ENCODE results near the gene CMC2.
A peak's percentile ranks its signal among the peaks of the same experiment; 100 is the strongest.

CMC2 gene

DNA sequence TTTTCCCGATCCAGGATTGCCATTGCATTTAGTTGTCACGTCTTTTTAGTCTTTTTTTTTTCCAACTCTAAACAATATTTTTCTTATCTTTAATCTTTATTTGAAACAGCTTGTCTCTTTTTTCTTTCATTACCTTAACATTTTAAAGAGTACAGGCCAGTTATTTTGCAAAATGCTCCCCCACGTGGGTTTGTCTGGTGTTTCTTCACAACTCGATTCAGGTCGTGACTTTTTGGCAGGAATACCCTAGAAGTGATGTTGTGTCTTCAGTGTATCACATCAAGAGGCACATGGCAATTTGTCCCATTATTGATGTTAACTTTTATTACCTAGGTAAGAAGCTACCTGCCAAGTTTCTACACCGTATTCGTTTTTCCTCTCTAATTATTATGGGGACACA is 17.9 kb downstream of the CMC2 start:
- no peak for TF ChIP-seq POLR2A (IDR thresholded peaks at IDR 0.05; ENCODE audit: low read depth, low read length)
- no peak for TF ChIP-seq TAF1 (IDR thresholded peaks at IDR 0.05; ENCODE audit: borderline replicate concordance, low read depth, low read length)
- TF ChIP-seq POLR2AphosphoS5 (IDR thresholded peaks at IDR 0.05; ENCODE audit: low read depth, low read length), result no peak
- DNase-seq (ENCODE audit: insufficient read length) (no peak), FAIRE-seq (no peak)

DNA sequence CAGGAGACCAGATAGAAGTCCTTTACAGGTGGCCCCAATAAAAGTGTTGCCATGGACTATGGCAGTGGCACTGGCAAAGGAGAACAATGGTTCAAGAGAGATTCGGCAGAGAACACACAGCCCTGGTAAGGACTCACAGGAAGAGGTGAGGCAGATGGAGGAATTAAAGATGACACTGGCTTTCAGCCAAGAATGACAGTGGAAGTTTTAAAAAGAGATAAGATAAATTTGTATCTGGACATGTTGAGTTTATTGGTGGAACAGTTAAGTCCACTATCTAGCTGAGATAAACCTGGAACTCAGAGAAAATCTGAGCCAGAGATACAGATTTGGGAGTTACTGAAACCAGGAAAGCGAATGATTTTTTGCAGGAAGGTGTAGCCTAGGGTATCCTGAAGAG is 20.1 kb downstream of the CMC2 start:
- no peak for TF ChIP-seq POLR2AphosphoS5 (IDR thresholded peaks at IDR 0.05; ENCODE audit: low read depth, low read length)
- TF ChIP-seq TAF1 (IDR thresholded peaks at IDR 0.05; ENCODE audit: borderline replicate concordance, low read depth, low read length), result no peak
- no peak for TF ChIP-seq POLR2A (IDR thresholded peaks at IDR 0.05; ENCODE audit: low read depth, low read length)
- DNase-seq (ENCODE audit: insufficient read length) (no peak), FAIRE-seq (no peak)

DNA sequence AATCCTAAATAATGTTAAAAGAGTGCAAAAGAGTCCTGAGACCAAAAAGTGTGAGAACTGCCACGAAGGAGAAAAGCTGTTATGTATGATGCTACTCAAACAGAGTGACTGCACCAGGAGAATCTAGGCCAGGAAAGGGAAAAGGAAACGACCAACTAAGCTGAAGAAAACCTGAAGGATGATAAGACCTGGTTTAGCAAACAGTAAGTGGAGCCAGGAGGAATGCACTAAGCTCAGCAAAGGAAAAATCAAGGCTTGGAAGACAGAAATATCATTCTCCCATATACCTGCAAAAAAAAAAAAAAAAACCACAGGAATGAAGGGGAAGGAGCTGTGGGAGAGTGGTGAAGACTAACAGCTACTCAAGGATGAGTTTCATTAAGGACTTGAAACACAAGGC is 21.1 kb downstream of the CMC2 start:
- DNase-seq (ENCODE audit: insufficient read length) (no peak), FAIRE-seq (peak; percentile 38)
- no peak for TF ChIP-seq TAF1 (IDR thresholded peaks at IDR 0.05; ENCODE audit: borderline replicate concordance, low read depth, low read length)
- TF ChIP-seq POLR2AphosphoS5 (IDR thresholded peaks at IDR 0.05; ENCODE audit: low read depth, low read length), result no peak
- TF ChIP-seq POLR2A (IDR thresholded peaks at IDR 0.05; ENCODE audit: low read depth, low read length), result no peak

DNA sequence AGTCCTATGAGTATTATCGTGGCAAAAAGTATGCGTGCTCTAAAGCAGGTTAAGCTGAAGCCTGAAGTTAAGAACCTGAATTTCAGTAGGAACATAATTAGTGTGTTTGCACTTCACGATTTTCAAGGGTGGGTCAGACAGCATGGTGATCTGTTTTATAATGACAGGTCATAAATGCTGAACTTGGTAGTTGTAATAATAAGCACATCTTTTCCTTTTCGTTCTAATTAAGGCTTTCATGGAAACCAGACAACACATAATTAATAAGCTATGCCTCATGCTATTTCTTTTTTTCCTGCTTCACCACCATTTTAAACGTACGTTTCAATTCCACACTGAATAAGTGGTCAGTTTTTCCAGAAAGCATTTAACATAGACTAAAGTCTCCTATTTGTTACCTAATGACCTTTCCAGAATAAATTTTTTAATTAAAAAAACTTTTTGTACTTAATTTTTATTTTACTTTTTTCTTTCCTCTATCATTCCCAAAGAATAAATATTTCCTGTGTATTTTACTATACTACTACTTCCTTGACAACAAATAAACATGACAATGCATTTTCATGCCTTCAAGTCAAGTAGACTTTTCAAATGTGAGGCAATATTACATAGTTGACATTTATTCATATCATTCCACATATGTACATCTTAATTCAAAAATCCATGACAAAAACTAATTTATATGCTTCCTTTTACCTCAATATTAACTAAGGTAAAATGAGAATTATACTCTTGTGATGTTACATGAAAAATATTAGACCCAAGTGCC is 22.4 kb downstream of the CMC2 start:
- no peak for DNase-seq (ENCODE audit: insufficient read length)
- no peak for FAIRE-seq
- TF ChIP-seq POLR2AphosphoS5 (IDR thresholded peaks at IDR 0.05; ENCODE audit: low read depth, low read length) (no peak), TAF1 (IDR thresholded peaks at IDR 0.05; ENCODE audit: borderline replicate concordance, low read depth, low read length) (no peak), POLR2A (IDR thresholded peaks at IDR 0.05; ENCODE audit: low read depth, low read length) (no peak)

DNA sequence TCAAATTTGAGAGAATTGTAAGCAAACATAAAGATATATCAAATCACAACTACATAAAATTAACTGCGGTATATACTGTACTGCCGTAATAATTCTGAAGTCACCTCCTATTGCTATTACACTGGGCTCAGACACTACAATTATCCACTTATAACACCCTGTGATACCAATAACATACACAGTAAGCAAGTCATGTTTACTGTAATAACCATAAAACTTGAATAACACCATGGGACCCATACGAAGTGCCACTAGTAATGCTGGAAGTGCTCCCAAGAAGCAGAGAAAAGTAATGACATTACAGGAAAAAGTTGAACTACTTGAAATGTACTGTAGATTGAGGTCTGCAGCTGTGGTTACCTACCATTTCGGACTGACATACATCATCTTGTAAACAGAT is 24.0 kb downstream of the CMC2 start:
- TF ChIP-seq POLR2AphosphoS5 (IDR thresholded peaks at IDR 0.05; ENCODE audit: low read depth, low read length), result no peak
- TF ChIP-seq TAF1 (IDR thresholded peaks at IDR 0.05; ENCODE audit: borderline replicate concordance, low read depth, low read length), result no peak
- DNase-seq (ENCODE audit: insufficient read length) (no peak), FAIRE-seq (no peak)

DNA sequence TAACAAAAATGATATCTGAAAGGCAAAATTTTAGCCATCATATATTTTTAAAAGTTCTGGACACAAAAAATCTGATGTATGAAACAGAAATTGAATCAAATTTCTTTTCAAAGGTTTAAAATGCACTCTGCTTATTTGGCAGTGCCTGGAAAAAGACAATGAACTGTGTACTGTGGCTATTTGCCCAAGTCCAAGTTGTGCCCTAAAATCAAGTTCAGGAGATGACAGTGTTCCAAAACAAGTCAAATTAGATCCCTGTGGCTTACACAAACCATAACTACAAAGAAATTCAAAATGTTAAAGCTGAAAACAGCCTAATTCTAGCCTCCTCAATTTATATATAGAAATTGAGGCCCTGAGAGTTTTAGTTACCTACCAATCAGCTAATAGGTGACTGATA is 25.6 kb downstream of the CMC2 start:
- TF ChIP-seq POLR2A (IDR thresholded peaks at IDR 0.05; ENCODE audit: low read depth, low read length), result no peak
- no peak for TF ChIP-seq TAF1 (IDR thresholded peaks at IDR 0.05; ENCODE audit: borderline replicate concordance, low read depth, low read length)
- no peak for FAIRE-seq
- no peak for DNase-seq (ENCODE audit: insufficient read length)

DNA sequence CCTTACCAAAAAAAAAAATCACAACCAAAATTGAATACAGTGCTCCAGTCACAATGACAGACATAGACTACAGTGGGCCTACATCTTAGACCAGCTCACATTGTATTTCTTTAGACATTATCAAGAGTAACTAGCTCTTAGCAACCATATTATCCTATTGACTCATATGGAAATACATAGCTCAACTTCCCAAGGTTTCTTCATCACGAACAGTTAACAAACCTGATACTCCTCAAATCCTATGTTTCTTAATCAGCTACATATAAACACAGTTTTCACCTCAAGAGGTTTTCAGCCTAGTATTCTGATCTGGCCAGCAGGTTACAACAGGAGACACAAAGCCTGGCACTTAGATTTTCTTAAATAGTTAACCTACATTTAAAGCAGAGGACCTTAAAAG is 29.7 kb downstream of the CMC2 start:
- TF ChIP-seq TAF1 (IDR thresholded peaks at IDR 0.05; ENCODE audit: borderline replicate concordance, low read depth, low read length) (no peak), POLR2AphosphoS5 (IDR thresholded peaks at IDR 0.05; ENCODE audit: low read depth, low read length) (no peak), POLR2A (IDR thresholded peaks at IDR 0.05; ENCODE audit: low read depth, low read length) (no peak)
- FAIRE-seq (no peak), DNase-seq (ENCODE audit: insufficient read length) (no peak)

DNA sequence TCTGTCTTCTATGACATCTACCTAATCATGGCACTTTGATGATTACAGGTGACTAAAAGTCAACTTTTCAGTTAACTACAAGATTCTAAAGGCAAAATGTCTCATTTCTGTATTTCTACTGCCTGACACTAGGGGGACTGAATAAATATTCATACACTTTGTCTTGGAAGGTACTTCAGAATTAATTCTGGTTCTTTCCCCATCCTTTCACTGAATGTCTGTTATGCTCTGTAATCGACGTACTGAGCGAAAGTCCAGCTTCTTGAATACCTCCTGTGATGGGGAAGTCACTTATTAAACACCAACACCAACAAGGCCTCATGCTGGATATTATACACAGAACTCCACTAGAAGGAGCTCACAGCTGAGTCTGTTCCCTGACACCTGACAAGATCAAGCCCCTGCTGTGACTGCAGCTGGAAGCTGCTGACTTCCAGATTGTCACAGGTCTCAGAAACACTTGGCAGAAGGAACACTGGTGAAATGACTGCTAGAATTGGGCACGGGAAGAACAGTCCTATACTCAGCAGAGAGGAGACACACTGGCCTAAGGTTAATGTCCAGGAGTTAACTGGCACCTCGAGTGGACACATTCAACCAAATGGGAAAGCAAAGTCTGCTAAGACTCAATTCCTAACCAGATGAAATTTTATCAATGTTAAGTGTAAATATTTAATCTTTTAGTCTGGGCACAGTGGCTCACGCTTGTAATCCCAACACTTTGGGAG is 31.9 kb downstream of the CMC2 start:
- DNase-seq (ENCODE audit: insufficient read length), result no peak

DNA sequence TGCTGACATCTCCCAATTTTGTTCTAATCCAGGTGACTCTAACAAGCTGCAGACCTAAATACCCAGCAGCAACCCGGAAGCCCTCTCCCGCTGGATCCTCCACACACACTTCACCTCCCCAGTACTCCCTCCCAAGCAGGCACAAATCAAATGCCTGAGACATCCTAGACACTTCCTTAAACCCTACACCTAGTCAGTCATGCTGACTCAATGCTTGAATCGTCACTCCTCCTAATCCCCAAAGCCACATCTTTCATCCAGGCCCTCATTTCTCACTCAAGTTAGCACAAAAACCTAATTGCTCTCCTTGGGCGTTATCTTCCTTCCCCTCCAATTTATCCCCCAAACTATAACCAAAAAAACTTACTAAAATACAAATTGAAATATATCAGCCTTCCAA is 32.7 kb downstream of the CMC2 start:
- TF ChIP-seq TAF1 (IDR thresholded peaks at IDR 0.05; ENCODE audit: borderline replicate concordance, low read depth, low read length) (no peak), POLR2AphosphoS5 (IDR thresholded peaks at IDR 0.05; ENCODE audit: low read depth, low read length) (peak; percentile 52; the same call in 1 of the 2 replicates)
- FAIRE-seq, result no peak
- no peak for DNase-seq (ENCODE audit: insufficient read length)

More for the DNA sequence above, 31.9 kb downstream of the CMC2 start:
- FAIRE-seq, result no peak
- no peak for TF ChIP-seq POLR2AphosphoS5 (IDR thresholded peaks at IDR 0.05; ENCODE audit: low read depth, low read length)
- TF ChIP-seq POLR2A (IDR thresholded peaks at IDR 0.05; ENCODE audit: low read depth, low read length), result no peak
- no peak for TF ChIP-seq TAF1 (IDR thresholded peaks at IDR 0.05; ENCODE audit: borderline replicate concordance, low read depth, low read length)

DNA sequence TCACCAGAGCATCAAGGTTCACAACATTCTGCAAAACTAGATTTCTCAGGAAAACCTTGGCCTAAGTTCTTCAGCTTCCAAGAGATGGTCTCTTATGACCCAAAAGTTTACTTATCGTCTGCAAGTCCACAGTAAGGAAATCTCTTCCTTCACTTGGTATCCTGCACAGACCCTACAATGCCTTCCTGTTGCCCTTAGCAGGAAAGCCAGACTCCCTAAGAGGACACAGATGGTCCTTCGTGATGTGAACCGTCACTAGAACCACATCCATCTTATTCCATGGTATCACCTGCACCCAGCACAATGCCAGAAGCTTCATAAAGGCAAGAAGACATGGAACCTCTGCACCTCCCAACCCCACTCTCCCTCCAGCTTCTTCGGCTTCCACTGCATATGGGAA is 34.1 kb downstream of the CMC2 start:
- TF ChIP-seq POLR2A (IDR thresholded peaks at IDR 0.05; ENCODE audit: low read depth, low read length) (no peak), POLR2AphosphoS5 (IDR thresholded peaks at IDR 0.05; ENCODE audit: low read depth, low read length) (no peak), TAF1 (IDR thresholded peaks at IDR 0.05; ENCODE audit: borderline replicate concordance, low read depth, low read length) (no peak)
- no peak for FAIRE-seq

DNA sequence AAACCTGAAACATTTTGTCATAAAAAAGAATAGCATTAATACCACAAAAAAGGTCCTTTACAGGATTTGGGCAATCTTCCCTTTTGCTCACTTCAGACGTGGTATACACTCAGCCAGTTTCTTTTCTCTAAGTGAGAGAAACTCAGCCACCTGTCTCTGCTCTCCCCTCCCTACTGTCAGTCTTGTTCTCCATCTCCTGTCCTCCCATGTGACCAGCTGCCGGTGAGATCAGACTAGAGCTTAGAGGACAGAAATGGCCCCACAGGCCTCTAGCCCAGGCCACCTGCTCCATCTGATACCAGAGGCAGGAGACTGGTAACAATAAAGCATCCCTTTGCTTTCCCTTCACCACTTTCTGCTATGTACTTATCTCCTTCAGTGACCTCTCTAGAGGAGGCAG is 34.9 kb downstream of the CMC2 start:
- no peak for FAIRE-seq
- no peak for TF ChIP-seq POLR2AphosphoS5 (IDR thresholded peaks at IDR 0.05; ENCODE audit: low read depth, low read length)
- no peak for TF ChIP-seq POLR2A (IDR thresholded peaks at IDR 0.05; ENCODE audit: low read depth, low read length)
- no peak for TF ChIP-seq TAF1 (IDR thresholded peaks at IDR 0.05; ENCODE audit: borderline replicate concordance, low read depth, low read length)
- no peak for DNase-seq (ENCODE audit: insufficient read length)

More for the DNA sequence above, 34.1 kb downstream of the CMC2 start:
- DNase-seq (ENCODE audit: insufficient read length), result no peak

DNA sequence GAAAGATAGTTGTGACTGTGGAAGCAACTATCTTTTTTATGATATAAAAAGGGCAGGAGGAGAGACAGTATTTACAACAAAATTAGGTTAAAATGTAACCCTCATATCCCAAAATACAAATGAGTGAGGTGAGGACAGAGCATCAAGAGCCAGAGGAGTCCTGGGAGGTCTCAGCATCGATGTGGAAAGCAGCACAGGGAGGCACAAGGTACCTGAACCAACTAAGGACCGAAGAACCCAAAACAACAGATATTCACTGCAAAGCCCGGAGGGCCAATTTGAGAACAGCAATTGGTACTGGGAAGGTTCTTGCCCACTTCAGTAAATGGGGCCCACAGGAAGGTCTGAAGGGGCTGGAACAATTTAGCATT is 37.6 kb downstream of the CMC2 start:
- no peak for TF ChIP-seq TAF1 (IDR thresholded peaks at IDR 0.05; ENCODE audit: borderline replicate concordance, low read depth, low read length)
- no peak for TF ChIP-seq POLR2AphosphoS5 (IDR thresholded peaks at IDR 0.05; ENCODE audit: low read depth, low read length)
- TF ChIP-seq POLR2A (IDR thresholded peaks at IDR 0.05; ENCODE audit: low read depth, low read length), result no peak
- DNase-seq (ENCODE audit: insufficient read length), result no peak
- no peak for FAIRE-seq
